Retinal pigment epithelial cell (primary cell): ENCODE results near the gene SASH3.

ENCODE experiments used
- DNase-seq: peaks from one replicate; pipeline ENCODE4 v3.0.0-alpha.2; 2010; ENCODE audit warnings: low read depth
- H3K4me3 ChIP-seq: 2 replicates; pipeline ENCODE4 v1.5.1; 2011; ENCODE audit warnings: mild to moderate bottlenecking, low read length, control low read depth, moderate library complexity
- CTCF ChIP-seq: conservative IDR thresholded peaks from 2 replicates; pipeline ENCODE4 v1.5.1; 2011; ENCODE audit warnings: low read depth, low read length, control low read depth, inconsistent platforms

SASH3 gene

GRCh38 chrX:129831091-129831885 lies 51.5 kb downstream of the SASH3 start:
- DNase-seq = no peak

GRCh38 chrX:129833153-129833990 lies 53.6 kb downstream of the SASH3 start:
- no peak for DNase-seq
- TF ChIP-seq CTCF = no peak
- H3K4me3 ChIP-seq = no peak overlapping the region

More at GRCh38 chrX:129831091-129831885, 51.5 kb downstream of the SASH3 start:
- H3K4me3 ChIP-seq = no peak overlapping the region
- TF ChIP-seq CTCF = no peak

DNA sequence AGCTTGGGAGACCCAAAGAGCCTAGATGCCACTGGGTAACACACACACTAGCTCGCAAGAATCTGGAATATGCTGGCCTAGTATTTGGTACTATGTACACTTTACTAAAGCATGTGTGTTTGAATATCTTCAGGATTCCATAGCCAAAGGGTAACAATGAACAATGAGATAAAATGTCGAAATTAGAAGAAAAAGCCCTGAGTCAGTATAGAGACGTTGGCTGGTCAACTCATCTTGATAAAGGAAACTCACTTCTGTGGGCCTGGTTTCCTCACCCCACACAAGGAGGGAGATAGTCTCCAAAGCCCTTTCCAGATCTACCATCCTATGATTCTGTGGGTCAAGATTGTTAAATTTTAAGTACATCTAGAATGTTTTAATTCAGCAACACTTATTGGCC lies 57.1 kb downstream of the SASH3 start:
- TF ChIP-seq CTCF = no peak
- no peak for DNase-seq
- H3K4me3 ChIP-seq = no peak overlapping the region

DNA sequence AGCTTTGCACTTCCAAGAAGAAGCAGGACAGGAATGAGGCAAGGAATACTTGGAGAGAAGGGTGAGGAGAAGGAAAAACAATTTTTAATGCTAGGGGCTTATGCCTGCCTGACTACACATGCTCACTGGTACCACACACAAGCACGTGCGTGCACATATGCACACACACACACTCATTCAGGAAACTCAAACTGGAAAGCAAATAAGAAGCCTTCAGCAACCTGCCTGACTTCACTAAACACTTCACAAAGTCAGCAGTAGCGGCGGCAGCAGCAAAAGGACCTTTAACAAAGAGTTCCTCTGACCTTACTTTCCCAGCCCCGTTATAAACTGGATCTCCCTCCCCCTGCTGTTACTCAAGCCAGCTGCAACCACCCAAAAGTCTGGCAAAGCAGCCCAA lies 60.6 kb downstream of the SASH3 start:
- DNase-seq = no peak
- H3K4me3 ChIP-seq = no peak overlapping the region
- no peak for TF ChIP-seq CTCF

DNA sequence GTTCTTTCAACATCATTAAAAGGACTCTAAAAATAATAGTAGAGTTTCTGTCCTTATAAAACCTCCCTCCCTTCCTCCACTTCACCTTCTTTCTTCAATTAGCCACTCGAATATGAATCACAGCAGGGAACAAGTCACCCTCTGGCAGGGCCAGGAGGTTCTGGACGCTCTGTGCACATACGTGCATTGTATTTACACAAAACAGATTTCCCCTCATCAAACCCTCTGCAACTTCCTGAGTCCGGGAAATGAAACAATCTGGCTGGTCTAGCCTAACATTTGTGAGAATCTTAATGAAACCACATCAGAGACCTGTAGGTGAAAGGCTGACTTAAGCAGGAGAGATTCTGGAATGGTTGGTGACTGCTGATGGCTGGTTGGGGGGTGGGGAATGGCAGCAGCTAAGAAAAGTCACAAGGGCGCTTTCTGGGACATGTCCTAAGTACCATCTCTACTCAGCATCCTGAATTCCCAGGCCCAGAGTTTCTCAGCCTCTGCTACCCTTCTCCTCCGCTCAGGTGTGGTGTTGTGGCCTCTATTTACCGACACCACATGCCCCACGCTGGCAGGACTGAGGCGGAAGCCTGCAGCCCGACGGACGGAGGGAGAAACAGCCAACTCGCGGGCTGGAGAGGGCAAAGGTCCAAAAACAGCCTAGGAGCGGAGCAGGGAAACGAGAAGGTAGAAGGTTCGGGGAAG lies 62.9 kb downstream of the SASH3 start:
- no peak for TF ChIP-seq CTCF
- no peak for DNase-seq
- H3K4me3 ChIP-seq = peak overlapping the region; percentile 74

DNA sequence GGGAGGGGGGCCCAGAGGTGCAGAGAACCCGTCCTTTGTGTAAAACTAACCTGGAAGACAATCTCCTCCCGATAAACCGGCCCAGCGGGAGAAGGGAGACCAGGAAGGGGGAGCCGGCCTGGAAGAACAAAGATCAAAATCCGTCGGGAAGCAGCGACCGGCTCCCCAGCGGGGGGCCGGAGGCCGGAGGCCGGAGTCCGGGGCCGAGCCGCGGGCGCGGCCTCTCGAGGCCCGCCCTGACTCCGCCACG lies 63.4 kb downstream of the SASH3 start:
- peak overlapping the region; percentile 74 for H3K4me3 ChIP-seq
- TF ChIP-seq CTCF = no peak

More for the DNA sequence above, 63.4 kb downstream of the SASH3 start:
- DNase-seq = no peak
